Measurements from ENCODE around the gene ZFP36L1. TPM values are rescaled to one million over a fixed set of nuclear protein-coding genes. Genes with fewer than 3 reads are reported as not detected.

Gene ZFP36L1
- total and polyA plus RNA-seq, 9 of the 15 experiments (the other 6 are each of a cell fraction or from before 2014, with no cell fraction given): 1.3 to 26.6 (median 3.7) TPM

GRCh38 chr14:68824517-68825347 is 31.9 kb upstream of the ZFP36L1 start (continued):
- TF ChIP-seq CTCF (IDR thresholded peaks at IDR 0.05 in 2 of 3, conservative IDR thresholded peaks at IDR 0.05 in 1 of 3; ENCODE audit: insufficient read depth in 2 of 3, low read depth in 1 of 3, low read length in 3 of 3): peak; percentile 81 to 94 (median 84)
- TF ChIP-seq KLF13 (tag; IDR thresholded peaks at IDR 0.05; ENCODE audit: borderline replicate concordance, low read depth): 0 out of 2 replicates have a peak, but pooled peaks have one; percentile 19
- peak; percentile 88 for TF ChIP-seq ZEB2 (IDR thresholded peaks at IDR 0.05)
- peak; percentile 49; the same call in 1 of the 2 replicates for TF ChIP-seq ESRRA (IDR thresholded peaks at IDR 0.05; ENCODE audit: borderline replicate concordance, low read depth)
- peak in 1 of 2 experiments; percentile 60; a peak in 1 of 4 replicates for TF ChIP-seq MAZ (CRISPR knock-in tag; conservative IDR thresholded peaks at IDR 0.05 in 1 of 2, IDR thresholded peaks at IDR 0.05 in 1 of 2)
- TF ChIP-seq NCOA1 (IDR thresholded peaks at IDR 0.05; ENCODE audit: low read depth): peak; percentile 94
- TF ChIP-seq NR2C1 (IDR thresholded peaks at IDR 0.05): peak; percentile 55; the same call in 1 of the 2 replicates
- peak; percentile 62; the same call in 1 of the 2 replicates for TF ChIP-seq NR2C1 (tag; IDR thresholded peaks at IDR 0.05)
- TF ChIP-seq GABPA (tag; conservative IDR thresholded peaks at IDR 0.05; ENCODE audit: low read depth): peak; percentile 95
- peak; percentile 42 to 68; a peak in 1 of 4 replicates for TF ChIP-seq MNT (conservative IDR thresholded peaks at IDR 0.05)
- 0 out of 4 replicates have a peak, but pooled peaks of 1 of the 2 experiments have one; percentile 27 for TF ChIP-seq FOXK2 (conservative IDR thresholded peaks at IDR 0.05 in 1 of 2, IDR thresholded peaks at IDR 0.05 in 1 of 2; ENCODE audit: low read depth in 2 of 2)
- peak; percentile 58 to 81 for TF ChIP-seq RAD21 (CRISPR knock-in tag; conservative IDR thresholded peaks at IDR 0.05 in 1 of 2, IDR thresholded peaks at IDR 0.05 in 1 of 2)
- TF ChIP-seq CSDE1 (IDR thresholded peaks at IDR 0.05): no peak
- peak; percentile 80; the same call in 1 of the 2 replicates for TF ChIP-seq STAG1 (CRISPR knock-in tag; IDR thresholded peaks at IDR 0.05; ENCODE audit: borderline replicate concordance)
- TF ChIP-seq KDM2B (CRISPR knock-in tag; IDR thresholded peaks at IDR 0.05): no peak
- peak in 1 of 2 experiments; percentile 64; a peak in 2 of 4 replicates for TF ChIP-seq RCOR1 (IDR thresholded peaks at IDR 0.05; ENCODE audit: borderline replicate concordance in 1 of 2, low read depth in 2 of 2, low read length in 2 of 2)
- TF ChIP-seq VEZF1 (CRISPR knock-in tag; IDR thresholded peaks at IDR 0.05): no peak; the same call in 1 of the 2 replicates
- peak; percentile 33; the same call in 1 of the 2 replicates for TF ChIP-seq DEAF1 (CRISPR knock-in tag; IDR thresholded peaks at IDR 0.05)
